LNCaP clone FGC (cell line): ENCODE measurements around the gene NDEL1.

Source experiments
- DNase-seq: peaks from one replicate; pipeline ENCODE4 v3.0.0-alpha.2; 2011; ENCODE audit warnings: low read depth
- H3K4me3 ChIP-seq: 2 replicates; pipeline ENCODE4 v1.5.1; 2011; ENCODE audit warnings: mild to moderate bottlenecking, low read depth, low read length, control low read depth
- CTCF ChIP-seq: IDR thresholded peaks from 2 replicates; pipeline ENCODE4 v1.5.1; 2012; ENCODE audit warnings: mild to moderate bottlenecking; ENCODE audit not compliant: control insufficient read depth, insufficient read depth; ENCODE audit errors: extremely low read depth

Gene NDEL1

GRCh38 chr17:8503368-8503767 is 67.7 kb downstream of the NDEL1 start:
- no peak for DNase-seq
- TF ChIP-seq CTCF, result no peak
- no peak overlapping the region for H3K4me3 ChIP-seq

- no peak overlapping the region for H3K4me3 ChIP-seq
- no peak for DNase-seq
- no peak for TF ChIP-seq CTCF
Measured at GRCh38 chr17:8503807-8504206, 68.1 kb downstream of the NDEL1 start.

GRCh38 chr17:8504460-8505207 is 69.0 kb downstream of the NDEL1 start:
- no peak overlapping the region for H3K4me3 ChIP-seq
- DNase-seq, result no peak
- TF ChIP-seq CTCF, result no peak

GRCh38 chr17:8506145-8506544 is 70.5 kb downstream of the NDEL1 start:
- H3K4me3 ChIP-seq, result no peak overlapping the region
- TF ChIP-seq CTCF, result no peak

GRCh38 chr17:8514801-8515200 is 79.1 kb downstream of the NDEL1 start:
- TF ChIP-seq CTCF, result no peak
- DNase-seq, result no peak
- no peak overlapping the region for H3K4me3 ChIP-seq

More at GRCh38 chr17:8506145-8506544, 70.5 kb downstream of the NDEL1 start:
- DNase-seq, result no peak
